ENCODE results near the gene MFNG.
A peak's percentile ranks its signal among the peaks of the same experiment; 100 is the strongest.

MFNG gene

DNA sequence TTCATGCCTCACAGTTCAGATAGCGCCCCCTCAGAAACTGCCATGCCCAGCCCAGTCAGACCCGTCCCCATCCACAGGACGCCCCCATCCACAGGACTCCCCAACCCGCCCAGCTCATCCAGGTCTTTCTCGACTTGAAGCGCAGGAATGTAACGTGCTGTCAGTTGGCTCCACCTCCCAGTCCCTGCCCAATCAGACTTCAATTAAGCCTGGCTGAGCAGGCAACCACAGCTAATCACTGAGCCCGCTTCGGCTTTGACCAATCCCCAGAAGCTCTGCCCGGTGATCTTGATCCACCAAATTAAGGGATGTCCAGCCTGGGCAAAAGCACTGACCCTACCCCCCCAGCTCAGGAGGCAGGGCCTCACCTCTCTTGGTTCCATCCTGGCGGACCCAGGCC lies 10.5 kb upstream of the MFNG start:
- peak; percentile 21 to 22 for DNase-seq (ENCODE audit: low read depth in 2 of 2)

DNA sequence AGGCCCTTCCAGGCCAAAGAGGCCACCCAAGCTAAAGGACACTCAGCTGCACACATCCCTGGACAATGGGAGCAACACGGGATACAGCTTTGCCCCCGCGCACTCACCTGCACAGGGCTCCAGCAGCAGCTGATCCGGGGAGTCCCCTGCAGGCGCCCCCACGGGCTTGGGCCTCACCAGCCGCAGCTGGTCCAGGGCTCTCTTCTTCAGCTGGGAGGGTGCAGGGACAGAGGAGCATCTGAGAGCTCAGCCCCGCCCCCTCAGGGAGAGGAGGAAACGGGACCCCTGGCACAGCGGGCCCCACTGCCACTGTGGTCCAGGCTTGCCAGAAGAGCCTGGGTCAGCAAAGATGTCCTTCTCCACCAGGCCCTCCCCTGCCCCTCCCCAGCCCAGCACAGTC lies 7.8 kb upstream of the MFNG start:
- DNase-seq (ENCODE audit: low read depth in 2 of 2) = no peak

GRCh38 chr22:37492428-37493344 lies 6.5 kb upstream of the MFNG start:
- no peak for DNase-seq (ENCODE audit: low read depth in 2 of 2)

DNA sequence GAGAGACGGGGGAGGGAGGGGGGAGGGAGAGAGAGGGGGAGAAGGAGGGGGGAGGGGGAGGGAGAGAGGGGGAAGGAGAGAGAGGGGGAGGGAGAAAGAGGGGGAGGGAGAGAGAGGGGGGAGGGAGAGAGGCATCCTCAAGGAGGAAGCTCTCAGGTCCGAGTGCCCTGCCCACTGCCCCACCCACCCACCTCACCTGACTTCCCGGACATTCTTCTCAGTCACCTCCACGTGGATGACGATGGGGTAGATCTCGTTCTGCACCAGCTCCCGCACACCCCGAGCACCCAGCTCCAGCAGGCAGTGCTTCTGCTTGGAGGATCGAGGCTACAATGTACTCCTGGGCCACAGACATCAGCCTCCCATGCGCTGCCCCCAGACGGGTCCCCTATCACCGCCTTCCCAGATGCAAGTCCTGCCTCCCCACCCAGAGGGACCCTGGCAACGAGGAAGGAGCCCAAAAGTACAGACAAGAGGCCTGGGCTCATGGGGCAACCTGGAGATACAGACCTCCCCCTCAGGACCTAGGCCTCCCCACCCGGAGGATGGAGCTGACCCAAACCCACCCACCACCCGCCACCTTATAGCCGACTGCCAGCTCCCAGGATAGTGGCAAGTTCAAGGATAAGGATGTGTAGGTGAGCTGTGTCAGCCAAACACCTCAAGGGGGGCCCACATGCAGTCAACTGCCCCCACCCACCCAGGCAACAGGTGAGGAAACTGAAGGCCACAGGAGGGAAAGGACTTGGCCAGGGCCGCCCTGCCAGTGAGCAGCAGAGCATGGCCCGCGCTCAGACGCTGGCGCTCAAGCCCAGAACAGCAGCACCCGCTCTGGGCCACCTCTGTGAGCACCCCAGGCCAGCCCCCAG lies 5.6 kb upstream of the MFNG start:
- no peak for DNase-seq (ENCODE audit: low read depth in 2 of 2)

DNA sequence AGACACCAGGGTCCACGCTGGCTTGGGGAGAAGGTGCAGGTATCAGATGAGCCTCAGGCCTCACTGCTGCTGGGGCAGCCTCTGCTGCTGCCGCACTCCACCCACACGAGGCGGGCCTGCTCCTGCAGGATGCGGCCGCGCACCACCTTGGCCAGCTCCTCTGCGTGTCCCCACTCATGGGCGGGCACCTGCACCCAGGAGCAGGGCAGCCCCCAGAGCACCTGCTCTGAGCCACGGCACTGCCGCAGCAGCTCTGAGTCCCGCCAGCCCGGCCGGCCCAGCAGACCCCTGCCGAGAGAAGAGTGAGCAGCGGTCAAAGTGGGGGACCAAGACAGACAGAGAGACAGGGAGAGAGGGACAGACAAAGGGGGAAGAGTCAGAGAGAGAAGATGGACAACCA lies 4.9 kb upstream of the MFNG start:
- no peak for DNase-seq (ENCODE audit: low read depth in 2 of 2)

DNA sequence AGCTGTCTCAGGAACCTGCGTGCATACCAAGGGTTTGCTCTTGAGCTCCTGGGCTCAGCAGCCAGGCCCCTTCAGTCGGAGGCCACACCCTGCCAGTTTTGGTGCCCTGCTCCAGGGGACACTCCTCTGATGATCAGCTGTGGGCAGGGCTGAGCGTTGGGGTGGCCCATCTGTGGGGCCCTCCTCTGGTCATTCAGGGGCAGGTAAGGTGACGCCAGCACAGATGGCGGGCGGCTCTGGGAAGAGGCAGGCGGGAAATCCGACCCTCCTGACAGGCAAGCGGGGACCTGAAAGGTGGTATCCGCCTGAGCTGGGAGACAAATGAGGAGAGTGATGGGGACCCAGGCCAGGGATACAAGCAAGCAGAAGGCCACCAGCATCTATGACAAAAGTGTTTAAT lies 3.8 kb upstream of the MFNG start:
- no peak for DNase-seq (ENCODE audit: low read depth in 2 of 2)

GRCh38 chr22:37488337-37489135 lies 2.4 kb upstream of the MFNG start:
- DNase-seq (ENCODE audit: low read depth in 2 of 2) = no peak

- DNase-seq (ENCODE audit: low read depth in 2 of 2) = no peak
Measured at GRCh38 chr22:37487571-37487970, 1.4 kb upstream of the MFNG start.

DNA sequence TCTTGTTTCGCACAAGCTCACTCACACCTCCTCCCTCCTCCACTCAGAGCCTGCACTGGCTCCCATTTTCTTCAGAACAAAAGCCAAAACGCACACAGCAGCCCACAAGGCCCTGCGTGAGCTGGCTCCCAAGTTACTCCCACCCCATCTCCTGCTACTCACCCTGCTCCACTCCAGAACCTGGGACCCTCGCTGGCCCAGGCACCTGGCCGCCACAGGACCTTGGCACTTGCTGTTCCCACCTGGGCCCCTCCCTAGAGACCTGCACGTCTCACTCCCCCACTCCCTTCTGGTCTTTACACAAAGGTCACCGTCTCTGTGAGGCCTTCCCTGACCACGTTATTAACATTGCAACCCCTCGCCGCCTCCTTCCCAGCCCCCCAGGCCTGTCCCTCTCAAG lies 945 bp upstream of the MFNG start:
- DNase-seq (ENCODE audit: low read depth in 2 of 2) = no peak

DNA sequence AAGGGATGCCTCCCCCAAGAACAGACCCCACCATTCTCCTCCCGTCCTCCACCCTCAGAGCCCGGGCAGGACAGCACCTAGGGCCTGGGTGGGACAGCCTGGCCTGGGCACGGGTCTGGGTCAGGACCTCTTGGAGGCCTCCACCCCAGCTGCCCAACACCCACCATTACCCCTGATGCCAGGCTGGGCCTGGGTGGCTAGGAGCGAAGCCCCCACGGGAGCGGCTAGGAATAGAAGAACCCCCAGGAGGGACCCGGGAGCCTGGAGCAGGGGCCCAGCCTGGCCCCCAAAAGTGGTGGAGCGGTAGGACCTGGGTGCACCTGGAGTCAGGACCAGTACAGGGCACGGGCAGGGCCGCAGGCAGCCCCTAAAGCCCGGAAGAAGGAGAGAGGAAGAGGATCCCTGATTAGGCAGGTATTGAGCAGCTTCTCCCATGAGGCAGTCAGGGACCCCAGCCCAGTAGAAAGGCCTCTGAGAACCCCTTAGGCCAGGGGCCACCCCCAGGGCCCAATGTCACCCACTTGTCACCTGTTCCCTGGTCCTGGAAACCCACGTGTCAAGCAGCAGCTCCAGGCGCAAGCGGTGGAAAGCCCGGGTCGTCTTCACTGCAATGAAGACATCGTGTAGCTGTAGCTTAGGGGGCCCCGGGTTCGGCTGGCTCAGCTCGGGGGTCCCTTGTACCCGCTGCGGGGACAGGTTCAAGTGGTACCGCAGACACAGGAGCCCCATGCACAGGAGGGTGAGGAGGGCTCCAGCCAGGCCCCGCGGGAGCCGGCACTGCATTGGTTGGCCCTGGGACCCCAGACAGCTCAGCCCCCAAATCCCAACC lies 575 bp downstream of the MFNG start:
- DNase-seq (ENCODE audit: low read depth in 2 of 2) = no peak

DNA sequence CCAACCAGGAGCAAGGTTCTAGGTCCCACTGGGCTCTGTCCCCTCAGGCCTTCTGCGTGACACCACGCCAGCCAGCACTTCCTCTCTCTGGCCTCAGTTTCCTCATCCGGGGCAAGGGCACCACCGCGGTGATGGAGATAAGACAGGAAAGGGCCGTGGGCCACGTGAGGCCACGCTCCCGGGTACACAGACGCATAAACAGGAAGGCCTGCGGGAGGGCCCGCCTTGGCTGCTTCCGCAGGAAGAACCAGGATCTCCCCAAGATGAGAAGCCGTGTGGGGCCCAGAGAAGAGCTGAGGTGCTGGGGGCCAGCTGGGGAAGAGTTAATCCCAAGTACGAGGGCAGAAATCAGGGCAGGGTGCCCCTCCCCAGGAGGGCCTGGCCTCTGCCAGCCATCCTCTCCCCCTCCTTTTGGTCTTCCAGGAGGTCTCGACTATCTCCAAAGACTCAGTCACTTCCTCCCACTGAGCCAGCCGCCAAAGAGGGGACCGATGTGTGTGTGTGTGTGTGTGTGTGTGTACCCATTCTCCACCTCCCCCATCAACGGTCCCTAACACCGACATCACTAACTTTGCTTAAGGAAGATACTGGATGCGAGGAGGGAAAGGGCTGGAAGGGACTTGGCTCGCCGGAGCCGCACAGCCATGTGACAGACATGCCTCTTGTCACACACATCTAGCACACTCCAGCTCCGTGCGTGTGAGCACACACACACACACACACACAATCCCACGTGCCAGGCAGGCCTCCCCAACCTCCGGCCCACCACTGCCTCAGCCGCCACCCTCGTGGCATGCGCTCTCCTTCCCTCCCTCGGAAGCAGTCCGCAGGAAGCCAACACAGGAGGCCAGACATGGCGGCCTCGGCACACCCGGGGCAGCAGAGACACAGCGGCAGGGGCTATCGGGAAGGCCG lies 1.4 kb downstream of the MFNG start:
- no peak for DNase-seq (ENCODE audit: low read depth in 2 of 2)

- DNase-seq (ENCODE audit: low read depth in 2 of 2) = no peak
Measured at GRCh38 chr22:37483050-37483449, 3.1 kb downstream of the MFNG start.

DNA sequence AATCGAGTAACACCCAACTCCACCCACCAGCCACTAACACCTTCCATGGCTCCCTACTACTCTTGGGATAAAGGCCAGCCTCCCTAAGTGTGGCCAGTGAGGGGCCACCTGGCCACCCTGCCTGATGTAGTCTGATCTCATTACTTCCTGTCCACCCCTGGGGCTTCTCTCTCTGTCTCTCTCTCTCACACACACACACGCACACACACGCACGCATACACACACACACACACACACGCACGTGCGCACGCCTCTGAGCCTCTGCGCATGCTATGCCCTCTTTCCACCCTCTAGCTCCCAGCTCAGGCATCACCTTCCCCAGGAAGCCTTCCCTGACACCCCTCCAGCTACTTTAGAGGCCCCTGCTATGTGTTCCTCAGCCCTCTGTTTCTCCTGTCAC lies 3.9 kb downstream of the MFNG start:
- DNase-seq (ENCODE audit: low read depth in 2 of 2) = no peak

- DNase-seq (ENCODE audit: low read depth in 2 of 2) = no peak
Measured at GRCh38 chr22:37481347-37481907, 4.8 kb downstream of the MFNG start.

DNA sequence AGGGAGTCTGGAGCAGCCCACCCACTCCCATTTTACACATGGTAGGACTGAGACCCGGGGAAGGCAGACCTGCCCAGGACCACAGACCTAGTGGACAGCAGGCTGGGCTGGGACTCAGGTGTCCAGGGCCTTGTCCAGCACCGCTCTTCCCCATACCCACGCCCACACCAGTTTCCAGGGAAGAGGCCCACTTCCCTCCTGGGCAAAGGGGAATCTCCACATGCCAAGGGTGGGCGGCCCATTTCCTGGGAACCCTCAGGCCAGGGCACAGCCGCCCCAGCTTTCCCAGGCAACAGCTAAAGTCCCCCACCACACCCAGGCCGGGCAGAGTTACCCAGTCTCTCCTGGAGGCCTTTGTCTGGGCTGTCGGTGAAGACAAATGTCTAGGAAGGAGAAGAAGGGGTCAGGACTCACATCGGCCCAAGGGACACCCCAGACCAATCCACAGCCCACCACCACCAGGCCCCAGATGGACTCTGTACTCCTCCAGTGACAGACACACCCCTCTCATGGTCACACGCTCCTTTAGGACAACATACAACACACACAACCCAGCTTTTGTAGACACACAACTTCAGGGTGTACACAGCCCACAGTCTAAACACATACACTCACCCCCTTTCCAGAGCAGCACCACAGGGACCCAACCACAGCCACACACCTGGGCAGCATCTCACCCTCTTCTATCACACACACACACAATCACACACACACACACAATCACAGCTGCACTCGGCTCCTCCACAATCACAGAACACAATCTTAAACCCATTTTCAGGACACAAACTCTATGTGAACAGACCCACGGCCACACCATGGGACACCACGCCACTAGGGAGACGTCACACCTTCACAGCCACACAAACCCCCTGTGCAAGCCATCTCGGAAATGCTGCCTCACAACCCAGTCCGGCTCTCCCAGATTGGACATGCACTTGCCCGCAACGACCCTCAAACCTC lies 5.5 kb downstream of the MFNG start:
- DNase-seq (ENCODE audit: low read depth in 2 of 2) = no peak

DNA sequence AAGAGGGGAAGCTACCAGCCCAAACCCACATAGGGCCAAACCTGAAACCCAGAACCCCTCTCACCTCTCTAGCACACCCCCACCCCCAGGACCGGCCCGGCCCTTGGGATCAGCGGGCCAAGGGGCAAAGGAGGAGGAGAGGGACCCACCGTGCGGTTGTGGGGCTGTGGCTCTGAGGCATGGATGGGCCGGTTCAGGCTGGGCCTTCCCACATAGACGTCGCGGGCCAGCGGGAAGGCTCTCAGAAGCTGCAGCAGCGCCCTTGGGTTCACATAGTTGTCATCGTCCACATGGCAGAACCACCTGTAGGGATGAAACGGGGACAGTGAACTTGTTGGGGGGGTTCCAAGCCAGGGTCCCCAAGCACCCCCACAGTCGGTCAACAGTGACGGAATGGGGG lies 7.0 kb downstream of the MFNG start:
- DNase-seq (ENCODE audit: low read depth in 2 of 2) = no peak

DNA sequence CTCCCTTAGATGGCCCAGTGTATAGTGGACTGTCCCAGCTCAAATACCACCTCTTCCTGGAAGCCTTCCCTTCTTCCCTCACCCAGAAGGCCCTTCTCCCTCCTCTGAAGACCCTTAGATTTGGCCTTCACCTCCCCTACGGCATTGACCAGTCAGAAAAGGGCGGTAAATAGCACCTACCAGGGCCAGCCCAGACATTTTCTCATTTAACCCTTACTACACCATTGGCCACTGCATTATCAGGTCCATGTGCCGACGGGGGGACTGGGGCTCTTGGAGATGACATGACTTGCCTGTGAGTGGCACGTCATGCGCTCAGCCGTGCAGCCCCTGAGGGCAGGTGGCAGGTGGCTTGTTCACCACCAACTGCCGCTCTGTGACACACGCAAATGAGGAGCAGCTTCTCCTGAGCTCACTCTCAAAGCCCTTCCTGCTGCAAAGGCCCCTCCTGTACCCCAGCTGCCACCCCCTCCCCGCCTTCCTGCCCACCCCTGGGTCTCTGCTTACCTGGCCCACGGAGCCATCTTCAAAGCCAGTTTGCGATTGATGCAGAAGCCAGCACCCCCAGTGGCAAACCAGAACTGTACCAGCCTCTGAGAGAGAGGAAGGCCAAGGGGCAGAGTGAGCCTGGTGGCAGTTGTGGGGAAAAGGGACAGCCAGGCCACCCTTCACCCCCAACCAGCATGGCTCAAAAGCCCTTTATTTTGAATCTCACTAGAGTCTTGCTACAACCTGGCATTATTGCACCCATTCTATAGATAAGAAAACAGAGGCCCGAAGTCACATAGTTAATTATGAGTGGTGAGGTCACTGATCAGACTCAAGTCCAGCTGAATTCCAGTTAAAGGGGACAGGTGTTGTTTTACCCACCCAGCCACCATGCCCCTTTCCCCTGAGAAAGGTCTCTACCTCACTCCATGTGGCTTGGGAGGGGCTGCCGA lies 9.5 kb downstream of the MFNG start:
- DNase-seq (ENCODE audit: low read depth in 2 of 2) = no peak
